Lower leg skin (tissue), 3 donors: ENCODE results near the gene IL32.

ENCODE experiments used
- POLR2A ChIP-seq, 2 donors: fragments of 450-650 bp; IDR thresholded peaks; one replicate each; pipeline ENCODE4 v1.6.1; 2016 to 2017; ENCODE audit warnings: antibody characterized with exemption in 2 of 2, mild to moderate bottlenecking in 1 of 2, moderate library complexity in 1 of 2
- TF ChIP-seq, protein P1 (sequence below), 3 donors: fragments of 450-650 bp; IDR thresholded peaks; one replicate each; pipeline ENCODE4 v1.5.1; 2016; ENCODE audit warnings: antibody characterized with exemption in 3 of 3, mild to moderate bottlenecking in 3 of 3, moderate library complexity in 2 of 3

GRCh38 chr16:3089717-3090592 lies 24.5 kb downstream of the IL32 start:
- TF ChIP-seq, protein P1, sequence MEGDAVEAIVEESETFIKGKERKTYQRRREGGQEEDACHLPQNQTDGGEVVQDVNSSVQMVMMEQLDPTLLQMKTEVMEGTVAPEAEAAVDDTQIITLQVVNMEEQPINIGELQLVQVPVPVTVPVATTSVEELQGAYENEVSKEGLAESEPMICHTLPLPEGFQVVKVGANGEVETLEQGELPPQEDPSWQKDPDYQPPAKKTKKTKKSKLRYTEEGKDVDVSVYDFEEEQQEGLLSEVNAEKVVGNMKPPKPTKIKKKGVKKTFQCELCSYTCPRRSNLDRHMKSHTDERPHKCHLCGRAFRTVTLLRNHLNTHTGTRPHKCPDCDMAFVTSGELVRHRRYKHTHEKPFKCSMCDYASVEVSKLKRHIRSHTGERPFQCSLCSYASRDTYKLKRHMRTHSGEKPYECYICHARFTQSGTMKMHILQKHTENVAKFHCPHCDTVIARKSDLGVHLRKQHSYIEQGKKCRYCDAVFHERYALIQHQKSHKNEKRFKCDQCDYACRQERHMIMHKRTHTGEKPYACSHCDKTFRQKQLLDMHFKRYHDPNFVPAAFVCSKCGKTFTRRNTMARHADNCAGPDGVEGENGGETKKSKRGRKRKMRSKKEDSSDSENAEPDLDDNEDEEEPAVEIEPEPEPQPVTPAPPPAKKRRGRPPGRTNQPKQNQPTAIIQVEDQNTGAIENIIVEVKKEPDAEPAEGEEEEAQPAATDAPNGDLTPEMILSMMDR (IDR thresholded peaks at IDR 0.05) = no peak
- TF ChIP-seq POLR2A (IDR thresholded peaks at IDR 0.05) = no peak
